ENCODE results near the gene ZNF749.

DNA sequence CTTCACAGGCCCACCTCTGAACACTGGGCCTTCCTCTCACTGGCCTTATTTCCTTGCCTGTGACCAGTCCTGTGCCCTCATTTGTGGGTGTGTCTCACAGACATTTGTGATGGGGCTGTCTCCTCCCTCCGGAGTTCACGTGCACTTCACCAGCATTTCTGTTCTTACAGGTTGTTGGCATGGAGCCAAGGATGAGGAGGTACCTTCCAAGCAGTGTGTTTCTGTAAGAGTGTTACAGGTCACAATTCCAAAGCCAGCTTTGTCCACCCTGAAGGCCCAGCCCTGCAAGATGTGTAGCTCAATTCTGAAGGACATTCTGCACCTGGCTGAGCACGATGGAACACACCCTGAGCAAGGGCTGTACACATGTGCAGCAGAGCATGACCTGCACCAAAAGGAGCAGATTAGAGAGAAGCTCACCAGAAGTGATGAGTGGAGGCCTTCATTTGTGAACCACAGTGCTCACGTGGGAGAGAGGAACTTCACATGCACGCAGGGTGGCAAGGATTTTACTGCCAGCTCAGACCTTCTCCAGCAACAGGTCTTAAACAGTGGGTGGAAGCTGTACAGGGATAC lies 8.1 kb downstream of the ZNF749 start:
- TF ChIP-seq POLR2AphosphoS5 (IDR thresholded peaks at IDR 0.05; ENCODE audit: low read depth, low read length) (no peak), TAF1 (IDR thresholded peaks at IDR 0.05; ENCODE audit: borderline replicate concordance, insufficient read depth, low read length) (no peak)
